Measurements from ENCODE around the gene ATP23. TPM values are rescaled to one million over a fixed set of nuclear protein-coding genes. Genes with fewer than 3 reads are reported as not detected.

The ATP23 gene
- total RNA-seq, 1 donor from 2014 or later: 2.6 TPM

- no peak for TF ChIP-seq CTCF (IDR thresholded peaks at IDR 0.05)
- peak overlapping the region; percentile 99 for H3K27ac Mint-ChIP-seq (ENCODE audit: unreplicated experiment)
- no peak for DNase-seq (ENCODE audit: extremely low spot score, unreplicated experiment)
- H3K27me3 Mint-ChIP-seq (ENCODE audit: unreplicated experiment): no peaks in the 10 kb centered on the region
- peak overlapping the region; percentile 65 for H3K4me3 Mint-ChIP-seq (ENCODE audit: unreplicated experiment)
- peaks cover 75% of the 10 kb centered on the region for H3K4me1 Mint-ChIP-seq (ENCODE audit: unreplicated experiment)
- H3K36me3 Mint-ChIP-seq (ENCODE audit: unreplicated experiment): no peaks in the 10 kb centered on the region
- H3K9me3 Mint-ChIP-seq (ENCODE audit: unreplicated experiment): no peaks in the 10 kb centered on the region
These were observed 45.8 kb upstream of the ATP23 start for GRCh38 chr12:57895389-57896114.

DNA sequence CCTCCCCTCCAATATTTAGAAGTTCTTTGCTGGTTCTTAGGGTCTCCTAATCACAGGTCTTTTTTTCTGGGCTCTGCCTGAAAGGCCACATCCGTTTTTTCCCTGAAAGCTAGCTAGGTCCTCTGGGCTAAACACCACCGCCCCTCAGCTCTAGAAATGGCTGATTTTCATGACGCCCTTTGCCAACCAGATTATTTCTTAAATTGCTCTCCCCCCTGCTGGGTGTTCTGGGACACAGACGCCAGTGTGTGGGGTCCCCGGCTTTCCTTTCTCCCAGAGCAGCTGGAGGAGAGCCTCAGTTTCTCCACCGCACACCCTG, 45.3 kb upstream of the ATP23 start:
- Mint-ChIP-seq H3K36me3 (ENCODE audit: unreplicated experiment) (no peaks in the 10 kb centered on the region), H3K27me3 (ENCODE audit: unreplicated experiment) (no peaks in the 10 kb centered on the region), H3K4me3 (ENCODE audit: unreplicated experiment) (peak overlapping the region; percentile 65), H3K27ac (ENCODE audit: unreplicated experiment) (peak overlapping the region; percentile 99), H3K9me3 (ENCODE audit: unreplicated experiment) (no peaks in the 10 kb centered on the region), H3K4me1 (ENCODE audit: unreplicated experiment) (peaks cover 75% of the 10 kb centered on the region)
- TF ChIP-seq CTCF (IDR thresholded peaks at IDR 0.05): peak; percentile 20
- no peak for DNase-seq (ENCODE audit: extremely low spot score, unreplicated experiment)

DNA sequence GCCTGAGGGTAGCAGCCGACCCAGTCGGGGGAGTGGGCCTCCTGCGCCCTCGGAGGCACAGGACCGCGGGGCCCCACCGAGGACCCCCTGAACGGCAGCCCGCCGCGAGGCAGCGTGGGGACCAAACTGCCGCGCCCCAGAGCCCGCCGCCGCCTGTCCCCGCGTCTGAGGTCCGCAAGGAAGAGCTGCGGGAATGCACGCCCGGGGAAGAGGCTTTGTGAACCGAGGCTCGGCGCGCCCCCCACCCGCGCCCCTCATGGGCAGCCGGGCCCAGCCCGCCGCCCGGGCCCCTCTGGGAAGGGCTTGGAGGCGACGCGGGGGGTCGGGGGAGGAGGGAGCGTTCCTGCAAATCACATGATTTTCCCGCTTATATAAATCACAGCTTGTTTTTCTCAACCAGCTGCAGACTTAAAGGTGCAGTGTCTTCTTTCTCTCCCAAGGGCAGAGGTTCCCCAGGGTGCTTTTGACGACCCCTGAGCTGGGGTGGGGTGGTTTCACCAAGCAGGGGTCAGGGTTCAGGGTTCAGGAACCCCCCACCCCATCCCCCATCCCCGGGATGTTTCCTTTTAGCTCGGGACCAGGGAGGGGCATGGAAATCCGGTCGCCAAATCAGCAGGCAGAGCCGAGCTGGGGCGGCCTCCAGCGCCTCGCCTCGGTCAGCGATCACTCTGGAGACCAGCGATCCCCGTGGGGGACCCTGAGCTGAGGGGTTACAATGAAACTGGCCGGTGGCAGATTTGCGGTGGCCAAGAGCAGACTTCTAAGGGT, 44.7 kb upstream of the ATP23 start:
- H3K36me3 Mint-ChIP-seq (ENCODE audit: unreplicated experiment): no peaks in the 10 kb centered on the region
- H3K27ac Mint-ChIP-seq (ENCODE audit: unreplicated experiment): peak overlapping the region; percentile 99
- no peaks in the 10 kb centered on the region for H3K9me3 Mint-ChIP-seq (ENCODE audit: unreplicated experiment)
- peak overlapping the region; percentile 77 for H3K4me3 Mint-ChIP-seq (ENCODE audit: unreplicated experiment)
- H3K4me1 Mint-ChIP-seq (ENCODE audit: unreplicated experiment): peaks cover 73% of the 10 kb centered on the region
- DNase-seq (ENCODE audit: extremely low spot score, unreplicated experiment): no peak
- TF ChIP-seq CTCF (IDR thresholded peaks at IDR 0.05): peak; percentile 56
- H3K27me3 Mint-ChIP-seq (ENCODE audit: unreplicated experiment): no peaks in the 10 kb centered on the region

- no peak for DNase-seq (ENCODE audit: extremely low spot score, unreplicated experiment)
- H3K4me1 Mint-ChIP-seq (ENCODE audit: unreplicated experiment): peaks cover 70% of the 10 kb centered on the region
- peak overlapping the region; percentile 77 for H3K4me3 Mint-ChIP-seq (ENCODE audit: unreplicated experiment)
- H3K27ac Mint-ChIP-seq (ENCODE audit: unreplicated experiment): peak overlapping the region; percentile 93
- TF ChIP-seq CTCF (IDR thresholded peaks at IDR 0.05): no peak
- no peaks in the 10 kb centered on the region for H3K27me3 Mint-ChIP-seq (ENCODE audit: unreplicated experiment)
- H3K9me3 Mint-ChIP-seq (ENCODE audit: unreplicated experiment): no peaks in the 10 kb centered on the region
- H3K36me3 Mint-ChIP-seq (ENCODE audit: unreplicated experiment): no peaks in the 10 kb centered on the region
These were observed 43.9 kb upstream of the ATP23 start for GRCh38 chr12:57897286-57897974.

All from osteocyte (in vitro differentiated cells).